Measurements from ENCODE around the gene SCYGR6. TPM values are rescaled to one million over a fixed set of nuclear protein-coding genes. Genes with fewer than 3 reads are reported as not detected.

Gene SCYGR6
- total RNA-seq, 1 experiment from 2014 or later, result not detected

DNA sequence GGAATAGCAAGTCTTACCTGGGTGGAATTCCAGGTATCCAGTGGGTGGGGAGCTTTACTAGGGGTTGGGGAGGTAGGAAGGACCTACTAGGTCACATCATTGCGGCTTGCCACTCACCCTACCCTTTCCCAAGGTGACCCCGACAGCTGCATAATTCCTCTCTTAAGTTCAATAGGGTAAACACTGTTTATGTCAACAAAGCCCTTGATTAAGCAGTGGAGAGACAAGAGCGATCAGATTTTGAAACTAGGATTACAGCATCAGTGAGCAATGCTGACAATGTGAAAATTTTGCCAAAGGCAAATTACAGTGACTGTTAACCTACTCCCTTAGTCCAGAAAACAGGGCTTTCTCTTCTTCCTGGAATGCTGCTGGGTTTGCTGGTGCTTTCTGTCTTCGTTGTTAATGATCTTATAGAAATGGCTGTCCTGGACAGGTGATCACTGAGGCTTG lies 21.3 kb downstream of the SCYGR6 start:
- RAD21 ChIA-PET (ENCODE audit: low non-redundant PET in 1 of 2, low total read pairs in 2 of 2, uncharacterized antibody in 2 of 2, unreplicated experiment in 2 of 2), result no interaction called here
- intact Hi-C loops (cut with micrococcal nuclease), result no loop called here
- Histone ChIP-seq H3K4me1 (ENCODE audit: control insufficient read depth in 1 of 2, insufficient read depth in 2 of 2, low read length in 2 of 2) (no peaks in the 10 kb centered on the region), H3K36me3 (ENCODE audit: control insufficient read depth in 1 of 2, insufficient read depth in 2 of 2, low read length in 2 of 2) (no peaks in the 10 kb centered on the region), H3K9ac (ENCODE audit: low read length) (no peak overlapping the region), H3K27ac (ENCODE audit: low read depth, low read length) (no peak overlapping the region), H3K4me3 (replicated peaks in 1 of 2; ENCODE audit: low read depth in 1 of 2, low read length in 2 of 2) (no peak overlapping the region), H3K9me3 (ENCODE audit: control insufficient read depth in 1 of 2, insufficient read depth in 1 of 2, low read depth in 1 of 2, low read length in 2 of 2) (no peaks in the 10 kb centered on the region), H2AFZ (ENCODE audit: low read depth, low read length, poor library complexity, severe bottlenecking) (no peak overlapping the region), H3K9me2 (ENCODE audit: insufficient read depth) (no peaks in the 10 kb centered on the region), H3K27me3 (ENCODE audit: insufficient read depth, low read length) (no peaks in the 10 kb centered on the region), H4K20me1 (ENCODE audit: insufficient read depth) (no peaks in the 10 kb centered on the region), H3K4me2 (ENCODE audit: low read length) (no peak overlapping the region), H3K79me2 (ENCODE audit: insufficient read depth, low read length) (no peaks in the 10 kb centered on the region)
- POLR2A ChIA-PET, result no interaction called here
- DNase-seq (ENCODE audit: low read depth, low spot score) (no peak), ATAC-seq (no peak)
- CTCF ChIA-PET, result no interaction called here
- no peak for TF ChIP-seq POLR2A (IDR thresholded peaks at IDR 0.05; ENCODE audit: borderline replicate concordance, extremely low read depth, insufficient read depth, insufficient read length)
- TF ChIP-seq EZH2phosphoT487 (IDR thresholded peaks at IDR 0.05; ENCODE audit: borderline replicate concordance), result no peak
- no peak for TF ChIP-seq POLR2AphosphoS5 (IDR thresholded peaks at IDR 0.05; ENCODE audit: low read depth, low read length)
- no peak for TF ChIP-seq TCF7L2 (IDR thresholded peaks at IDR 0.05; ENCODE audit: borderline replicate concordance, extremely low read depth, insufficient read depth, insufficient read length)
- TF ChIP-seq EZH2 (IDR thresholded peaks at IDR 0.05), result no peak
- TF ChIP-seq ZNF274 (IDR thresholded peaks at IDR 0.05; ENCODE audit: low read depth, low read length), result no peak
- TF ChIP-seq, protein P1, sequence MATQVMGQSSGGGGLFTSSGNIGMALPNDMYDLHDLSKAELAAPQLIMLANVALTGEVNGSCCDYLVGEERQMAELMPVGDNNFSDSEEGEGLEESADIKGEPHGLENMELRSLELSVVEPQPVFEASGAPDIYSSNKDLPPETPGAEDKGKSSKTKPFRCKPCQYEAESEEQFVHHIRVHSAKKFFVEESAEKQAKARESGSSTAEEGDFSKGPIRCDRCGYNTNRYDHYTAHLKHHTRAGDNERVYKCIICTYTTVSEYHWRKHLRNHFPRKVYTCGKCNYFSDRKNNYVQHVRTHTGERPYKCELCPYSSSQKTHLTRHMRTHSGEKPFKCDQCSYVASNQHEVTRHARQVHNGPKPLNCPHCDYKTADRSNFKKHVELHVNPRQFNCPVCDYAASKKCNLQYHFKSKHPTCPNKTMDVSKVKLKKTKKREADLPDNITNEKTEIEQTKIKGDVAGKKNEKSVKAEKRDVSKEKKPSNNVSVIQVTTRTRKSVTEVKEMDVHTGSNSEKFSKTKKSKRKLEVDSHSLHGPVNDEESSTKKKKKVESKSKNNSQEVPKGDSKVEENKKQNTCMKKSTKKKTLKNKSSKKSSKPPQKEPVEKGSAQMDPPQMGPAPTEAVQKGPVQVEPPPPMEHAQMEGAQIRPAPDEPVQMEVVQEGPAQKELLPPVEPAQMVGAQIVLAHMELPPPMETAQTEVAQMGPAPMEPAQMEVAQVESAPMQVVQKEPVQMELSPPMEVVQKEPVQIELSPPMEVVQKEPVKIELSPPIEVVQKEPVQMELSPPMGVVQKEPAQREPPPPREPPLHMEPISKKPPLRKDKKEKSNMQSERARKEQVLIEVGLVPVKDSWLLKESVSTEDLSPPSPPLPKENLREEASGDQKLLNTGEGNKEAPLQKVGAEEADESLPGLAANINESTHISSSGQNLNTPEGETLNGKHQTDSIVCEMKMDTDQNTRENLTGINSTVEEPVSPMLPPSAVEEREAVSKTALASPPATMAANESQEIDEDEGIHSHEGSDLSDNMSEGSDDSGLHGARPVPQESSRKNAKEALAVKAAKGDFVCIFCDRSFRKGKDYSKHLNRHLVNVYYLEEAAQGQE (IDR thresholded peaks at IDR 0.05; ENCODE audit: low read depth), result no peak
- TF ChIP-seq YY1 (IDR thresholded peaks at IDR 0.05; ENCODE audit: extremely low read depth, insufficient replicate concordance, low read depth, low read length), result no peak
- no peak for TF ChIP-seq SP1 (IDR thresholded peaks at IDR 0.05; ENCODE audit: low read depth)
- no peak for TF ChIP-seq CBX3 (IDR thresholded peaks at IDR 0.05; ENCODE audit: low read depth)
- BruUV-seq (replicated peaks), result no TSS peak

Data from HCT116 (cell line).